ENCODE measurements around the gene C14orf39. TPM values are rescaled to one million over a fixed set of nuclear protein-coding genes. Genes with fewer than 3 reads are reported as not detected.

C14orf39 gene
- total RNA-seq, 1 experiment from 2014 or later: not detected

GRCh38 chr14:60396718-60397343, 89.0 kb downstream of the C14orf39 start:
- H3K9me3 Mint-ChIP-seq (ENCODE audit: unreplicated experiment): peaks cover 9% of the 10 kb centered on the region
- H3K4me3 Mint-ChIP-seq (ENCODE audit: unreplicated experiment): no peak overlapping the region
- no peak for TF ChIP-seq CTCF (IDR thresholded peaks at IDR 0.05; ENCODE audit: insufficient read depth in 1 of 2, low read depth in 1 of 2, low read length in 1 of 2, severe bottlenecking in 1 of 2, unreplicated experiment in 1 of 2)
- Histone ChIP-seq H3K9me3 (no peaks in the 10 kb centered on the region), H3K4me3 (ENCODE audit: low read depth, low read length) (no peak overlapping the region), H3K36me3 (ENCODE audit: control insufficient read depth, insufficient read depth, low read length) (no peaks in the 10 kb centered on the region), H3K4me1 (no peaks in the 10 kb centered on the region), H3K27me3 (replicated peaks; ENCODE audit: control insufficient read depth, insufficient read depth, low read length) (no peaks in the 10 kb centered on the region)
- H3K27ac Mint-ChIP-seq (ENCODE audit: unreplicated experiment): no peak overlapping the region
- intact Hi-C loops (cut with micrococcal nuclease; ENCODE audit: unreplicated experiment): no loop called here
- no TSS peak for BruUV-seq (replicated peaks)
- H3K27me3 Mint-ChIP-seq (ENCODE audit: insufficient read depth, unreplicated experiment): peaks cover 2% of the 10 kb centered on the region
- CTCF ChIA-PET: interaction anchor here (0.6 kb wide), 1 partner anchor 840 kb away, joined by 3 read pairs; no protein-coding TSS in a partner anchor
- no peak for DNase-seq
- POLR2A ChIA-PET: no interaction called here
- H3K36me3 Mint-ChIP-seq (ENCODE audit: insufficient read depth, unreplicated experiment): no peaks in the 10 kb centered on the region
- H3K4me1 Mint-ChIP-seq (ENCODE audit: low read depth, unreplicated experiment): no peaks in the 10 kb centered on the region

Other genes starting within 250 kb of the C14orf39 start
- gene PPM1A, start 236.8 kb downstream of the C14orf39 start, total RNA-seq (2022): 34.9 and 35.6 TPM in 2 replicates
- not detected in 2 replicates for gene SIX6, start 23.1 kb upstream of the C14orf39 start, total RNA-seq (2022)
- 0.26 and 0.32 TPM in 2 replicates for gene SIX1, start 163.4 kb upstream of the C14orf39 start, total RNA-seq (2022)
- 4.3 and 4.8 TPM in 2 replicates for gene SIX4, start 238.3 kb upstream of the C14orf39 start, total RNA-seq (2022)
- gene MNAT1, start 248.7 kb upstream of the C14orf39 start, total RNA-seq (2022): 36.4 and 38.8 TPM in 2 replicates